Activated naive CD4-positive, alpha-beta T cell treated with anti-CD3 and anti-CD28 coated beads, Interleukin-2, amount 10 ng/mL, durations not matched to agents 7 days and 5 days (primary cell): ENCODE data around the gene BRD9.
"Not testable (repeated sequence)": the region's sequence is repeated elsewhere in the genome, so short reads cannot be mapped to it uniquely, and the experiment has no call there.

Experiments
- CTCF ChIA-PET: fragments of 350-600 bp; sonication (Branson Sonifier 250); formaldehyde crosslinking; loops from one replicate; lab custom pipeline; 2021; ENCODE audit warnings: antibody characterized with exemption; lab: Charles Lee
- DNase-seq: peaks from one replicate; pipeline ENCODE4 v3.0.0-alpha.2; 2020
- H3K27ac Mint-ChIP-seq: one replicate; pipeline ENCODE4 v1.8.0; 2021; ENCODE audit warnings: mild to moderate bottlenecking, moderate library complexity, mixed read lengths
- H3K27me3 Mint-ChIP-seq: one replicate; pipeline ENCODE4 v1.8.0; 2021; ENCODE audit warnings: mild to moderate bottlenecking, mixed read lengths
- H3K36me3 Mint-ChIP-seq: one replicate; pipeline ENCODE4 v1.8.0; 2021; ENCODE audit warnings: mixed read lengths
- H3K4me1 Mint-ChIP-seq: one replicate; pipeline ENCODE4 v1.8.0; 2021; ENCODE audit warnings: mixed read lengths
- H3K4me3 Mint-ChIP-seq: one replicate; pipeline ENCODE4 v1.8.0; 2021; ENCODE audit warnings: mild to moderate bottlenecking, moderate library complexity, mixed read lengths
- H3K9me3 Mint-ChIP-seq: one replicate; pipeline ENCODE4 v1.8.0; 2021; ENCODE audit warnings: mixed read lengths

BRD9 gene

GRCh38 chr5:859798-860296 lies 32.8 kb downstream of the BRD9 start:
- Mint-ChIP-seq H3K4me1 (no peaks in the 10 kb centered on the region), H3K36me3 (peaks cover 4% of the 10 kb centered on the region), H3K27ac (no peak overlapping the region), H3K9me3 (peaks cover 2% of the 10 kb centered on the region), H3K27me3 (no peaks in the 10 kb centered on the region), H3K4me3 (no peak overlapping the region)
- no peak for DNase-seq
- CTCF ChIA-PET, result no interaction called here

GRCh38 chr5:859391-859790 lies 33.2 kb downstream of the BRD9 start:
- peaks cover 4% of the 10 kb centered on the region for H3K36me3 Mint-ChIP-seq
- no peak overlapping the region for H3K4me3 Mint-ChIP-seq
- H3K27ac Mint-ChIP-seq, result no peak overlapping the region
- no peaks in the 10 kb centered on the region for H3K27me3 Mint-ChIP-seq
- peaks cover 2% of the 10 kb centered on the region for H3K9me3 Mint-ChIP-seq
- no peak for DNase-seq
- no peaks in the 10 kb centered on the region for H3K4me1 Mint-ChIP-seq
- CTCF ChIA-PET, result no interaction called here

- no peak overlapping the region for H3K4me3 Mint-ChIP-seq
- H3K9me3 Mint-ChIP-seq, result peaks cover 2% of the 10 kb centered on the region
- no peak for DNase-seq
- no peaks in the 10 kb centered on the region for H3K4me1 Mint-ChIP-seq
- peaks cover 3% of the 10 kb centered on the region for H3K36me3 Mint-ChIP-seq
- CTCF ChIA-PET, result no interaction called here
- no peaks in the 10 kb centered on the region for H3K27me3 Mint-ChIP-seq
- no peak overlapping the region for H3K27ac Mint-ChIP-seq
Observed at GRCh38 chr5:858726-859125, 33.9 kb downstream of the BRD9 start.

GRCh38 chr5:856531-857425 lies 35.8 kb downstream of the BRD9 start:
- peak; percentile 12 for DNase-seq
- H3K4me1 Mint-ChIP-seq, result no peaks in the 10 kb centered on the region
- H3K4me3 Mint-ChIP-seq, result no peak overlapping the region
- no peaks in the 10 kb centered on the region for H3K27me3 Mint-ChIP-seq
- no peaks in the 10 kb centered on the region for H3K36me3 Mint-ChIP-seq
- CTCF ChIA-PET, result no interaction called here
- H3K9me3 Mint-ChIP-seq, result peaks cover 2% of the 10 kb centered on the region
- H3K27ac Mint-ChIP-seq, result no peak overlapping the region

GRCh38 chr5:855771-856530 lies 36.6 kb downstream of the BRD9 start:
- no peaks in the 10 kb centered on the region for H3K36me3 Mint-ChIP-seq
- H3K4me1 Mint-ChIP-seq, result no peaks in the 10 kb centered on the region
- no peaks in the 10 kb centered on the region for H3K27me3 Mint-ChIP-seq
- no peak for DNase-seq
- H3K4me3 Mint-ChIP-seq, result no peak overlapping the region
- peaks cover 2% of the 10 kb centered on the region for H3K9me3 Mint-ChIP-seq
- CTCF ChIA-PET, result no interaction called here
- H3K27ac Mint-ChIP-seq, result no peak overlapping the region

GRCh38 chr5:854966-855743 lies 37.4 kb downstream of the BRD9 start:
- Mint-ChIP-seq H3K9me3 (peaks cover 2% of the 10 kb centered on the region), H3K4me1 (no peaks in the 10 kb centered on the region), H3K4me3 (no peak overlapping the region), H3K27ac (no peak overlapping the region), H3K36me3 (no peaks in the 10 kb centered on the region), H3K27me3 (no peaks in the 10 kb centered on the region)
- DNase-seq, result no peak
- CTCF ChIA-PET, result no interaction called here

GRCh38 chr5:854217-854616 lies 38.4 kb downstream of the BRD9 start:
- CTCF ChIA-PET, result no interaction called here
- H3K27me3 Mint-ChIP-seq, result no peaks in the 10 kb centered on the region
- no peak for DNase-seq
- H3K27ac Mint-ChIP-seq, result no peak overlapping the region
- no peaks in the 10 kb centered on the region for H3K4me1 Mint-ChIP-seq
- H3K4me3 Mint-ChIP-seq, result no peak overlapping the region
- H3K36me3 Mint-ChIP-seq, result no peaks in the 10 kb centered on the region
- H3K9me3 Mint-ChIP-seq, result peaks cover 2% of the 10 kb centered on the region

- H3K4me3 Mint-ChIP-seq, H3K9me3 Mint-ChIP-seq, H3K4me1 Mint-ChIP-seq, H3K36me3 Mint-ChIP-seq, CTCF ChIA-PET, H3K27me3 Mint-ChIP-seq, DNase-seq, H3K27ac Mint-ChIP-seq: not testable (repeated sequence)
Observed at GRCh38 chr5:853416-854090, 39.0 kb downstream of the BRD9 start.

GRCh38 chr5:852431-853401 lies 39.9 kb downstream of the BRD9 start:
- Mint-ChIP-seq H3K9me3 (peaks cover 2% of the 10 kb centered on the region), H3K36me3 (no peaks in the 10 kb centered on the region), H3K27ac (no peak overlapping the region), H3K4me1 (no peaks in the 10 kb centered on the region), H3K4me3 (no peak overlapping the region), H3K27me3 (no peaks in the 10 kb centered on the region)
- DNase-seq, result no peak
- CTCF ChIA-PET, result no interaction called here

- Mint-ChIP-seq H3K27ac (peak overlapping the region; percentile 59), H3K36me3 (no peaks in the 10 kb centered on the region), H3K27me3 (no peaks in the 10 kb centered on the region), H3K4me3 (no peak overlapping the region), H3K4me1 (no peaks in the 10 kb centered on the region), H3K9me3 (peaks cover 2% of the 10 kb centered on the region)
- no peak for DNase-seq
- CTCF ChIA-PET, result no interaction called here
Observed at GRCh38 chr5:852018-852417, 40.6 kb downstream of the BRD9 start.

- no peak overlapping the region for H3K4me3 Mint-ChIP-seq
- DNase-seq, result no peak
- no peaks in the 10 kb centered on the region for H3K36me3 Mint-ChIP-seq
- H3K9me3 Mint-ChIP-seq, result peaks cover 2% of the 10 kb centered on the region
- H3K4me1 Mint-ChIP-seq, result no peaks in the 10 kb centered on the region
- no peaks in the 10 kb centered on the region for H3K27me3 Mint-ChIP-seq
- no peak overlapping the region for H3K27ac Mint-ChIP-seq
- CTCF ChIA-PET, result no interaction called here
Observed at GRCh38 chr5:851553-851952, 41.0 kb downstream of the BRD9 start.

GRCh38 chr5:851076-851475 lies 41.5 kb downstream of the BRD9 start:
- DNase-seq, result no peak
- no peak overlapping the region for H3K27ac Mint-ChIP-seq

GRCh38 chr5:850511-851006 lies 42.0 kb downstream of the BRD9 start, which contains the start of gene ZDHHC11:
ZDHHC11 (minus strand) TSS chr5:850986; CDS start chr5:850602, 384 bp downstream.
- no peak within 1 kb of the TSS for H3K27ac Mint-ChIP-seq

More at GRCh38 chr5:851076-851475, 41.5 kb downstream of the BRD9 start:
- CTCF ChIA-PET, result no interaction called here
- Mint-ChIP-seq H3K9me3 (peaks cover 2% of the 10 kb centered on the region), H3K4me3 (no peak overlapping the region), H3K4me1 (no peaks in the 10 kb centered on the region), H3K36me3 (no peaks in the 10 kb centered on the region), H3K27me3 (no peaks in the 10 kb centered on the region)

More at GRCh38 chr5:850511-851006, 42.0 kb downstream of the BRD9 start, which contains the start of gene ZDHHC11:
- Mint-ChIP-seq H3K27me3 (no peaks in the 10 kb centered on the region), H3K9me3 (peaks cover 2% of the 10 kb centered on the region), H3K4me1 (no peaks in the 10 kb centered on the region), H3K36me3 (no peaks in the 10 kb centered on the region), H3K4me3 (no peak within 1 kb of the TSS)
- CTCF ChIA-PET, result no interaction called here
- no peak for DNase-seq
